Parathyroid adenoma (tissue), 2 donors: ENCODE measurements around the gene CNTNAP2.

Experiments used
- H2AFZ ChIP-seq: fragments of 300-600 bp; sonication (generic); one replicate; pipeline ENCODE4 v1.7.0; 2017; ENCODE audit warnings: antibody characterized with exemption, mild to moderate bottlenecking
- H3K27ac ChIP-seq: fragments of 300-600 bp; sonication (generic); one replicate; pipeline ENCODE4 v1.7.0; 2017
- H3K27me3 ChIP-seq: fragments of 300-600 bp; sonication (generic); one replicate; pipeline ENCODE4 v1.7.0; 2017; ENCODE audit warnings: low read length; ENCODE audit not compliant: control insufficient read depth, insufficient read depth
- H3K36me3 ChIP-seq: fragments of 300-600 bp; sonication (generic); one replicate; pipeline ENCODE4 v1.7.0; 2017; ENCODE audit warnings: low read length; ENCODE audit not compliant: control insufficient read depth, insufficient read depth
- H3K4me1 ChIP-seq: fragments of 300-600 bp; sonication (generic); one replicate; pipeline ENCODE4 v1.7.0; 2017; ENCODE audit warnings: control low read depth
- H3K4me2 ChIP-seq: fragments of 300-600 bp; sonication (generic); one replicate; pipeline ENCODE4 v1.7.0; 2017; ENCODE audit warnings: low read length
- H3K4me3 ChIP-seq: fragments of 300-600 bp; sonication (generic); one replicate; pipeline ENCODE4 v1.7.0; 2017; ENCODE audit warnings: low read depth, low read length
- H3K79me2 ChIP-seq: fragments of 300-600 bp; sonication (generic); one replicate; pipeline ENCODE4 v1.7.0; 2017; ENCODE audit warnings: control low read depth
- H3K9ac ChIP-seq: fragments of 300-600 bp; sonication (generic); one replicate; pipeline ENCODE4 v1.7.0; 2017; ENCODE audit warnings: mild to moderate bottlenecking
- H3K9me3 ChIP-seq: fragments of 300-600 bp; sonication (generic); one replicate; pipeline ENCODE4 v1.7.0; 2017; ENCODE audit warnings: low read length; ENCODE audit not compliant: control insufficient read depth
- TF ChIP-seq, protein P1 (sequence below): fragments of 300-600 bp; sonication (generic); IDR thresholded peaks from one replicate; pipeline ENCODE4 v1.7.0; 2017; ENCODE audit warnings: antibody characterized with exemption, mild to moderate bottlenecking
- donor health status: primary hyperparathyroidism.

Gene CNTNAP2

GRCh38 chr7:147068842-147069241 is 952.2 kb downstream of the CNTNAP2 start:
- Histone ChIP-seq H3K9ac (no peak overlapping the region), H3K79me2 (no peaks in the 10 kb centered on the region), H2AFZ (no peak overlapping the region), H3K36me3 (no peaks in the 10 kb centered on the region), H3K4me3 (no peak overlapping the region), H3K4me1 (no peaks in the 10 kb centered on the region), H3K27me3 (no peaks in the 10 kb centered on the region), H3K9me3 (no peaks in the 10 kb centered on the region), H3K4me2 (no peak overlapping the region), H3K27ac (no peak overlapping the region)
- TF ChIP-seq, protein P1, sequence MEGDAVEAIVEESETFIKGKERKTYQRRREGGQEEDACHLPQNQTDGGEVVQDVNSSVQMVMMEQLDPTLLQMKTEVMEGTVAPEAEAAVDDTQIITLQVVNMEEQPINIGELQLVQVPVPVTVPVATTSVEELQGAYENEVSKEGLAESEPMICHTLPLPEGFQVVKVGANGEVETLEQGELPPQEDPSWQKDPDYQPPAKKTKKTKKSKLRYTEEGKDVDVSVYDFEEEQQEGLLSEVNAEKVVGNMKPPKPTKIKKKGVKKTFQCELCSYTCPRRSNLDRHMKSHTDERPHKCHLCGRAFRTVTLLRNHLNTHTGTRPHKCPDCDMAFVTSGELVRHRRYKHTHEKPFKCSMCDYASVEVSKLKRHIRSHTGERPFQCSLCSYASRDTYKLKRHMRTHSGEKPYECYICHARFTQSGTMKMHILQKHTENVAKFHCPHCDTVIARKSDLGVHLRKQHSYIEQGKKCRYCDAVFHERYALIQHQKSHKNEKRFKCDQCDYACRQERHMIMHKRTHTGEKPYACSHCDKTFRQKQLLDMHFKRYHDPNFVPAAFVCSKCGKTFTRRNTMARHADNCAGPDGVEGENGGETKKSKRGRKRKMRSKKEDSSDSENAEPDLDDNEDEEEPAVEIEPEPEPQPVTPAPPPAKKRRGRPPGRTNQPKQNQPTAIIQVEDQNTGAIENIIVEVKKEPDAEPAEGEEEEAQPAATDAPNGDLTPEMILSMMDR, result no peak

DNA sequence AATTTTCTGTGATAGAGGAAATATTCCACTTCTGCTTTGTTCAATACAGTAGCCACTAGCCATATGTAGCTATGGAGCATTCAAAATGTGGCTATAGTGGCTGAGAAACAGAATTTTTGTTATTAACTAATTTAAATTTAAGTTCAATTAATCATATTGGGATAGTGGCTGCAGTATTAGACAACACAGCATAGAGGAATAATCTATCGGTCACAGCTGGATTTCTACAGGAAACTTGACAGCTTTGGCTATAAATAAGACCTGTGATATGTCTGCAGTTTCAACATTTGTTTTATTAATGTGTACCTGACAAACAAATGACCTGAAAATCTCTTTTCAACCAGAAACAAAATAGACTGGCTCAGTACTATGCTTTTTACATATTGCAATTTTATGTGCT is 953.2 kb downstream of the CNTNAP2 start:
- Histone ChIP-seq H3K4me2 (no peak overlapping the region), H2AFZ (no peak overlapping the region), H3K27me3 (no peaks in the 10 kb centered on the region), H3K36me3 (no peaks in the 10 kb centered on the region), H3K4me1 (no peaks in the 10 kb centered on the region), H3K9ac (no peak overlapping the region), H3K79me2 (no peaks in the 10 kb centered on the region), H3K9me3 (no peaks in the 10 kb centered on the region), H3K27ac (no peak overlapping the region), H3K4me3 (no peak overlapping the region)
- TF ChIP-seq, protein P1, result no peak

GRCh38 chr7:147070886-147071285 is 954.3 kb downstream of the CNTNAP2 start:
- no peaks in the 10 kb centered on the region for H3K9me3 ChIP-seq
- H3K36me3 ChIP-seq, result no peaks in the 10 kb centered on the region
- H3K4me2 ChIP-seq, result no peak overlapping the region
- no peaks in the 10 kb centered on the region for H3K27me3 ChIP-seq
- no peaks in the 10 kb centered on the region for H3K4me1 ChIP-seq
- H2AFZ ChIP-seq, result no peak overlapping the region
- no peak overlapping the region for H3K9ac ChIP-seq
- H3K27ac ChIP-seq, result no peak overlapping the region
- TF ChIP-seq, protein P1, result no peak
- no peak overlapping the region for H3K4me3 ChIP-seq
- no peaks in the 10 kb centered on the region for H3K79me2 ChIP-seq

GRCh38 chr7:147071536-147071935 is 954.9 kb downstream of the CNTNAP2 start:
- Histone ChIP-seq H3K36me3 (no peaks in the 10 kb centered on the region), H2AFZ (no peak overlapping the region), H3K4me2 (no peak overlapping the region), H3K4me3 (no peak overlapping the region), H3K9ac (no peak overlapping the region), H3K79me2 (no peaks in the 10 kb centered on the region), H3K27me3 (no peaks in the 10 kb centered on the region), H3K9me3 (no peaks in the 10 kb centered on the region), H3K4me1 (no peaks in the 10 kb centered on the region), H3K27ac (no peak overlapping the region)
- TF ChIP-seq, protein P1, result no peak

DNA sequence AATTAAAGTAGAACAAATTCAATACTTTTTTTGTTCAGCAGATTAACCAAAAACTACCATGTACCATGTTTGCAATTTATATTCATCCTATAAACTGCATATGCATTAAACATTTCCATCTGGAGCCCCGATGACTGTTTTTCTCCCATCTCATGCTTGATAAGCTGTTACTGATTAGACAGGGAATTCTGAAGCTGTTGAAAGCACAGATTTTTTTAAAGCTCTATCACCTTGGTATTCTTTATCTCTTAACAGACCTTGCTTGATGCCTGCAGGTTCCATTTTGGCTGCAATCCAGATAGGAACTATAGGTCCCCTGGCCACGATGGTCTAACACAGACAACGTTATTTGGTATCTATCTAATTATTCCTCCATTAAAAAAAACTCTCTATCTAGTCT is 961.7 kb downstream of the CNTNAP2 start:
- Histone ChIP-seq H3K36me3 (no peaks in the 10 kb centered on the region), H3K27ac (no peak overlapping the region), H3K79me2 (no peaks in the 10 kb centered on the region), H3K9me3 (no peaks in the 10 kb centered on the region), H3K27me3 (no peaks in the 10 kb centered on the region), H3K4me3 (no peak overlapping the region), H2AFZ (no peak overlapping the region), H3K4me2 (no peak overlapping the region), H3K9ac (no peak overlapping the region), H3K4me1 (no peaks in the 10 kb centered on the region)
- TF ChIP-seq, protein P1, result no peak
